Ascending aorta (tissue), 2 donors: Measurements from ENCODE around the gene ARID3C. TPM values are rescaled to one million over a fixed set of nuclear protein-coding genes. Genes with fewer than 3 reads are reported as not detected.

Experiments used
- DNase-seq, 2 donors: peaks; one replicate each; pipeline ENCODE4 v3.0.0-alpha.2; 2019; ENCODE audit warnings: low spot score in 2 of 2
- H3K27ac ChIP-seq, 2 donors: fragments of 200-600 bp; sonication (generic); one replicate each; pipeline ENCODE4 v1.5.1; 2016 to 2017; ENCODE audit warnings: mild to moderate bottlenecking in 1 of 2
- H3K27me3 ChIP-seq: fragments of 200-600 bp; sonication (generic); one replicate; pipeline ENCODE4 v1.5.1; 2017
- H3K36me3 ChIP-seq, 2 donors: fragments of 200-600 bp; sonication (generic); one replicate each; pipeline ENCODE4 v1.5.1; 2016
- H3K4me1 ChIP-seq, 2 donors: fragments of 200-600 bp; sonication (generic); one replicate each; pipeline ENCODE4 v1.5.1; 2016 to 2017; ENCODE audit warnings: mild to moderate bottlenecking in 1 of 2
- H3K4me3 ChIP-seq, 2 donors: fragments of 200-600 bp; sonication (generic); one replicate each; pipeline ENCODE4 v1.5.1; 2016 to 2017; ENCODE audit warnings: mild to moderate bottlenecking in 1 of 2
- H3K9me3 ChIP-seq, 2 donors: fragments of 200-600 bp; sonication (generic); one replicate each; pipeline ENCODE4 v1.5.1; 2016
- CTCF ChIP-seq, 3 experiments: fragments of 200-600 bp in 2 of 3; fragments of 450-650 bp in 1 of 3; sonication (generic) in 2 of 3; IDR thresholded peaks; one replicate each; pipeline ENCODE4 v1.5.1; 2016 to 2019; ENCODE audit warnings: antibody characterized with exemption in 3 of 3, mild to moderate bottlenecking in 1 of 3, moderate library complexity in 1 of 3
- intact Hi-C: fragments of 100-400 bp; cut with DNase I; formaldehyde crosslinking; loops from one replicate; pipeline ENCODE4 v1.15.1; 2023
- total RNA-seq: library from RNA; depleted of rRNA; stranded (reverse); fragments of >200 nt; gene quantifications from one replicate; pipeline ENCODE4 v1.1.0, GENCODE V29; 2016

ARID3C gene
- total RNA-seq, 1 donor from 2014 or later, result not detected

- Histone ChIP-seq H3K9me3 (no peaks in the 10 kb centered on the region), H3K27me3 (peaks cover 3% of the 10 kb centered on the region), H3K36me3 (no peaks in the 10 kb centered on the region), H3K27ac (no peak overlapping the region), H3K4me1 (peaks cover 0 to 5% of the 10 kb centered on the region in 2 donors), H3K4me3 (no peak overlapping the region)
- no peak for DNase-seq
- intact Hi-C loops, result no loop called here
- no peak for TF ChIP-seq CTCF (IDR thresholded peaks at IDR 0.05)
These were observed 55.1 kb downstream of the ARID3C start for GRCh38 chr9:34573599-34574325.

- DNase-seq, result no peak
- no peak for TF ChIP-seq CTCF (IDR thresholded peaks at IDR 0.05)
These were observed 56.2 kb downstream of the ARID3C start for GRCh38 chr9:34572628-34573027.

GRCh38 chr9:34572092-34572491, 56.8 kb downstream of the ARID3C start:
- no peak for DNase-seq
- Histone ChIP-seq H3K9me3 (no peaks in the 10 kb centered on the region), H3K4me1 (no peaks in the 10 kb centered on the region), H3K36me3 (no peaks in the 10 kb centered on the region), H3K4me3 (no peak overlapping the region), H3K27me3 (no peaks in the 10 kb centered on the region), H3K27ac (no peak overlapping the region)
- TF ChIP-seq CTCF (IDR thresholded peaks at IDR 0.05), result no peak
- intact Hi-C loops, result no loop called here

More at GRCh38 chr9:34572628-34573027, 56.2 kb downstream of the ARID3C start:
- no peaks in the 10 kb centered on the region for H3K36me3 ChIP-seq
- no peak overlapping the region for H3K27ac ChIP-seq
- intact Hi-C loops, result no loop called here
- no peak overlapping the region for H3K4me3 ChIP-seq
- no peaks in the 10 kb centered on the region for H3K4me1 ChIP-seq
- H3K27me3 ChIP-seq, result peaks cover 2% of the 10 kb centered on the region
- no peaks in the 10 kb centered on the region for H3K9me3 ChIP-seq

- no peak for TF ChIP-seq CTCF (IDR thresholded peaks at IDR 0.05)
- H3K27ac ChIP-seq, result no peak overlapping the region
- H3K9me3 ChIP-seq, result no peaks in the 10 kb centered on the region
- no peaks in the 10 kb centered on the region for H3K4me1 ChIP-seq
- intact Hi-C loops, result no loop called here
- H3K36me3 ChIP-seq, result no peaks in the 10 kb centered on the region
- no peak overlapping the region for H3K4me3 ChIP-seq
- no peak for DNase-seq
- H3K27me3 ChIP-seq, result no peaks in the 10 kb centered on the region
These were observed 57.4 kb downstream of the ARID3C start for GRCh38 chr9:34571481-34571810.

Other genes with a start within 250 kb of the ARID3C start
- gene FAM219A, start 170.5 kb downstream of the ARID3C start, total RNA-seq, result 26.8 TPM
- not detected for gene DNAI1, start 170.3 kb downstream of the ARID3C start, total RNA-seq
- not detected for gene ENHO, start 106.1 kb downstream of the ARID3C start, total RNA-seq
- 4.7 TPM for gene CNTFR, start 39.3 kb downstream of the ARID3C start, total RNA-seq
- gene RPP25L, start 17.0 kb downstream of the ARID3C start, total RNA-seq, result 7.2 TPM
- gene DCTN3, start 8.6 kb downstream of the ARID3C start, total RNA-seq, result 31.7 TPM
- 61.3 TPM for gene SIGMAR1, start 8.7 kb upstream of the ARID3C start, total RNA-seq
- gene GALT, start 17.6 kb upstream of the ARID3C start, total RNA-seq, result 28.3 TPM
- 50.3 TPM for gene IL11RA, start 23.1 kb upstream of the ARID3C start, total RNA-seq
- 9.3 TPM for gene CCL27, start 33.6 kb upstream of the ARID3C start, total RNA-seq
- gene CCL19, start 62.2 kb upstream of the ARID3C start, total RNA-seq, result 17.7 TPM
- gene CCL21, start 81.1 kb upstream of the ARID3C start, total RNA-seq, result 7.9 TPM